Measurements from ENCODE around the gene IQCM. TPM values are rescaled to one million over a fixed set of nuclear protein-coding genes. Genes with fewer than 3 reads are reported as not detected.

IQCM gene
- polyA plus RNA-seq, 1 donor (not counting 4 experiments of a cell fraction or from before 2014, with no cell fraction given), result not detected

GRCh38 chr4:149321438-149321837 is 494.2 kb downstream of the IQCM start:
- dilution Hi-C loops (cut with MboI; ENCODE audit: extremely low pct_ligation_motif_present, low sequenced_read_pairs), result no loop called here
- Histone ChIP-seq H3K9ac (ENCODE audit: control insufficient read depth, extremely low read depth, insufficient read depth, low read length) (no peak overlapping the region), H2AFZ (ENCODE audit: control insufficient read depth, low read length) (no peak overlapping the region), H3K27ac (ENCODE audit: control insufficient read depth, insufficient read depth, low read length) (no peak overlapping the region), H3K9me3 (ENCODE audit: control insufficient read depth, low read depth, low read length) (peaks cover 2% of the 10 kb centered on the region), H4K20me1 (ENCODE audit: control insufficient read depth, extremely low read depth, insufficient read depth, low read length) (no peaks in the 10 kb centered on the region), H3K27me3 (ENCODE audit: control insufficient read depth, extremely low read depth, insufficient read depth, low read length) (no peaks in the 10 kb centered on the region), H3K4me2 (ENCODE audit: control insufficient read depth, extremely low read depth, insufficient read depth, low read depth, low read length) (no peak overlapping the region), H3K4me1 (ENCODE audit: control insufficient read depth, extremely low read depth, insufficient read depth, low read length) (no peaks in the 10 kb centered on the region), H3K36me3 (ENCODE audit: control insufficient read depth in 2 of 2, extremely low read depth in 1 of 2, insufficient read depth in 2 of 2, low read length in 2 of 2) (no peaks in the 10 kb centered on the region), H3K9me1 (ENCODE audit: control insufficient read depth, extremely low read depth, insufficient read depth, low read length) (no peaks in the 10 kb centered on the region), H3K4me3 (ENCODE audit: control insufficient read depth in 2 of 3, extremely low read depth in 1 of 3, insufficient read depth in 2 of 3, low read depth in 1 of 3, low read length in 3 of 3) (no peak overlapping the region), H3K79me2 (ENCODE audit: control insufficient read depth, insufficient read depth, low read length) (no peaks in the 10 kb centered on the region)
- DNase-seq (ENCODE audit: low read depth, low spot score) (no peak), FAIRE-seq (no peak)
- TF ChIP-seq EZH2 (IDR thresholded peaks at IDR 0.05; ENCODE audit: low read length) (no peak), CTCF (optimal IDR thresholded peaks at IDR 0.05 in 1 of 3, IDR thresholded peaks at IDR 0.05 in 1 of 3, conservative IDR thresholded peaks at IDR 0.05 in 1 of 3; ENCODE audit: extremely low read depth in 1 of 3, insufficient read depth in 2 of 3, low read length in 3 of 3) (no peak)

GRCh38 chr4:149311076-149311475 is 504.6 kb downstream of the IQCM start:
- Histone ChIP-seq H3K27ac (ENCODE audit: control insufficient read depth, insufficient read depth, low read length) (no peak overlapping the region), H3K36me3 (ENCODE audit: control insufficient read depth in 2 of 2, extremely low read depth in 1 of 2, insufficient read depth in 2 of 2, low read length in 2 of 2) (no peaks in the 10 kb centered on the region), H3K79me2 (ENCODE audit: control insufficient read depth, insufficient read depth, low read length) (no peaks in the 10 kb centered on the region), H3K27me3 (ENCODE audit: control insufficient read depth, extremely low read depth, insufficient read depth, low read length) (no peaks in the 10 kb centered on the region), H3K4me2 (ENCODE audit: control insufficient read depth, extremely low read depth, insufficient read depth, low read depth, low read length) (no peak overlapping the region), H3K9me3 (ENCODE audit: control insufficient read depth, low read depth, low read length) (no peaks in the 10 kb centered on the region), H4K20me1 (ENCODE audit: control insufficient read depth, extremely low read depth, insufficient read depth, low read length) (no peaks in the 10 kb centered on the region), H3K4me3 (ENCODE audit: control insufficient read depth in 2 of 3, extremely low read depth in 1 of 3, insufficient read depth in 2 of 3, low read depth in 1 of 3, low read length in 3 of 3) (no peak overlapping the region), H2AFZ (ENCODE audit: control insufficient read depth, low read length) (no peak overlapping the region), H3K4me1 (ENCODE audit: control insufficient read depth, extremely low read depth, insufficient read depth, low read length) (no peaks in the 10 kb centered on the region), H3K9ac (ENCODE audit: control insufficient read depth, extremely low read depth, insufficient read depth, low read length) (no peak overlapping the region), H3K9me1 (ENCODE audit: control insufficient read depth, extremely low read depth, insufficient read depth, low read length) (no peaks in the 10 kb centered on the region)
- FAIRE-seq (no peak), DNase-seq (ENCODE audit: low read depth, low spot score) (no peak)
- dilution Hi-C loops (cut with MboI; ENCODE audit: extremely low pct_ligation_motif_present, low sequenced_read_pairs), result no loop called here
- no peak for TF ChIP-seq CTCF (optimal IDR thresholded peaks at IDR 0.05 in 1 of 3, IDR thresholded peaks at IDR 0.05 in 1 of 3, conservative IDR thresholded peaks at IDR 0.05 in 1 of 3; ENCODE audit: extremely low read depth in 1 of 3, insufficient read depth in 2 of 3, low read length in 3 of 3)
